ENCODE results near the gene LPAR2.

The LPAR2 gene

DNA sequence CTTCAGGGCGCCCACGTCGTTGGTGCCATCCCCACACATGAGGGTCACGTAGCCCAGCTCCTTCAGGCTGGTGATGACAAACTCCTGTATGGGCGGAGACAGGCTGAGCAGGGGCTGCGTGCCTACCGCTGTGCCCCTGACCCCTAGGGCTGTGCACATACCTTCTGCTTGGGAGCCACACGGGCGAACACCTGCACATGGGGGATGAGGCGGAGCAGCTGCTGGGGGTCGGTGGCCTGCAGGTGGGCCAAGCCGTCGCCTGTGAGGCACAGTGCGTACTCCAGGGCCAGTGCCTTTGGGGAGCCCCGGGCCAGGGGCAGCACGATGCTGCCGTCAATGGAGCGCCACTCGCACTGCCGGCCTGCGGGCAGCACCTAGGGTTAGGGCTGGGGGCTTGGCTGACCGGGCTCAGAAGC is 21.6 kb upstream of the LPAR2 start:
- no peaks in the 10 kb centered on the region for H3F3A ChIP-seq (ENCODE audit: insufficient read depth, low read length)
- H3K27me3 ChIP-seq (ENCODE audit: insufficient read depth, low read length): no peaks in the 10 kb centered on the region
- TF ChIP-seq EZH2 (IDR thresholded peaks at IDR 0.05; ENCODE audit: borderline replicate concordance, low read length) (no peak), CTCF (IDR thresholded peaks at IDR 0.05; ENCODE audit: low read length) (no peak)
- H3K9me2 ChIP-seq (ENCODE audit: low read depth, low read length): no peaks in the 10 kb centered on the region
- peaks cover 95% of the 10 kb centered on the region for H3K36me3 ChIP-seq (ENCODE audit: insufficient read depth, low read length)
- H3K9ac ChIP-seq (ENCODE audit: low read length): no peak overlapping the region
- no peaks in the 10 kb centered on the region for H3K9me3 ChIP-seq (ENCODE audit: low read length)
- H4K20me1 ChIP-seq (ENCODE audit: insufficient read depth, low read length): no peaks in the 10 kb centered on the region
- no peak overlapping the region for H2AFZ ChIP-seq (ENCODE audit: low read length)
- H3K4me2 ChIP-seq (ENCODE audit: low read length): no peak overlapping the region
- H3K27ac ChIP-seq (ENCODE audit: low read depth, low read length, poor library complexity, severe bottlenecking): no peak overlapping the region
- H3K4me1 ChIP-seq (ENCODE audit: insufficient read depth, low read length, severe bottlenecking): no peaks in the 10 kb centered on the region
- H3K79me2 ChIP-seq (ENCODE audit: insufficient read depth, low read length): no peaks in the 10 kb centered on the region
- H3K4me3 ChIP-seq (ENCODE audit: low read depth, low read length, poor library complexity, severe bottlenecking): no peak overlapping the region

- no peak overlapping the region for H3K27ac ChIP-seq (ENCODE audit: low read depth, low read length, poor library complexity, severe bottlenecking)
- no peaks in the 10 kb centered on the region for H3K9me2 ChIP-seq (ENCODE audit: low read depth, low read length)
- H3K79me2 ChIP-seq (ENCODE audit: insufficient read depth, low read length): no peaks in the 10 kb centered on the region
- no peaks in the 10 kb centered on the region for H4K20me1 ChIP-seq (ENCODE audit: insufficient read depth, low read length)
- H3K4me3 ChIP-seq (ENCODE audit: low read depth, low read length, poor library complexity, severe bottlenecking): no peak overlapping the region
- no peak for TF ChIP-seq EZH2 (IDR thresholded peaks at IDR 0.05; ENCODE audit: borderline replicate concordance, low read length)
- TF ChIP-seq CTCF (IDR thresholded peaks at IDR 0.05; ENCODE audit: low read length): no peak
- H3K27me3 ChIP-seq (ENCODE audit: insufficient read depth, low read length): no peaks in the 10 kb centered on the region
- no peaks in the 10 kb centered on the region for H3F3A ChIP-seq (ENCODE audit: insufficient read depth, low read length)
- peaks cover 2% of the 10 kb centered on the region for H3K4me1 ChIP-seq (ENCODE audit: insufficient read depth, low read length, severe bottlenecking)
- no peak overlapping the region for H3K4me2 ChIP-seq (ENCODE audit: low read length)
- peaks cover 95% of the 10 kb centered on the region for H3K36me3 ChIP-seq (ENCODE audit: insufficient read depth, low read length)
- H3K9ac ChIP-seq (ENCODE audit: low read length): no peak overlapping the region
- no peak overlapping the region for H2AFZ ChIP-seq (ENCODE audit: low read length)
- H3K9me3 ChIP-seq (ENCODE audit: low read length): no peaks in the 10 kb centered on the region
Measured at GRCh38 chr19:19649155-19649554, 21.1 kb upstream of the LPAR2 start.

DNA sequence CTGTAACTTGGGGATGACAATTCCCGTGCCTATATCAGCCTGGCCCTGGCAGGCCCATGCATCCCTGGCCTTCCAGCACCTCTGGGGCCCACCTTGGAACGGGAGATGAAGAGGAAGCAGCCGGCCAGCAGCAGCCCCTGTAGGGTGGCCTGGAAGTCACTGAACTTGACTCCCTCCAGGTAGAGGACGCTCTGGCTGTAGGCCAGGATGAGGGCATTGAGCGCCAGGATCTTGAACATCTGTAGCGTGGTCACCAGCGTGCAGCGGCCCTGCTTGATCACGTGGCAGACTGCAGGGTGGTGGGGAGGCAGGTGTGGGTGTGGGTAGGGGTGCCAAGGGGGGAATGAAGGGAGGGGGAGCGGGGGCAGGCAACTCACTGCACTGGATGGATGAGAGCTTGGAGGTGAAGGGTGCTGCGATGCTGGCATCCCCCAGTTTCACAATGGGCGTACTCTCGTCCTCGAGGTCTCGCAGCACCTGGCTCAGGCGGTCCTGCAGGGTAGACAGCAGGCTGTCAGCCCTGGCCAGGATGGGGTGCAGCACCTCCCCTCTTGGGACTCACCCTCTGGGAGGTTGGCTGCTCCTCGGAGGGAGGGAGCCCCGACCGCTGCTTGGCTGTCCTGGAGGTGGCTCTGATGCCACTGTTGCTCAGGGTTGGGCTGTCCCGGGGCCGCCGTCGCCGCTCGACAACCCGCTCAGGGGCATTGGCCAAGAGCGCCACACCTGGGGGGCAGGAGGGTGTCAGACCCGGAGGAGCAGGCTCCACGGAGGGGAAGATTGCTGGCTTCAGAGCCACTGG is 19.2 kb upstream of the LPAR2 start:
- Histone ChIP-seq H3K4me3 (ENCODE audit: low read depth, low read length, poor library complexity, severe bottlenecking) (no peak overlapping the region), H3K4me1 (ENCODE audit: insufficient read depth, low read length, severe bottlenecking) (peaks cover 13% of the 10 kb centered on the region), H3K27ac (ENCODE audit: low read depth, low read length, poor library complexity, severe bottlenecking) (no peak overlapping the region), H3K9me2 (ENCODE audit: low read depth, low read length) (no peaks in the 10 kb centered on the region), H3K36me3 (ENCODE audit: insufficient read depth, low read length) (peaks cover 82% of the 10 kb centered on the region), H3K4me2 (ENCODE audit: low read length) (no peak overlapping the region), H2AFZ (ENCODE audit: low read length) (no peak overlapping the region), H3F3A (ENCODE audit: insufficient read depth, low read length) (no peaks in the 10 kb centered on the region), H3K79me2 (ENCODE audit: insufficient read depth, low read length) (peaks cover 8% of the 10 kb centered on the region), H3K27me3 (ENCODE audit: insufficient read depth, low read length) (no peaks in the 10 kb centered on the region), H3K9ac (ENCODE audit: low read length) (no peak overlapping the region), H4K20me1 (ENCODE audit: insufficient read depth, low read length) (no peaks in the 10 kb centered on the region), H3K9me3 (ENCODE audit: low read length) (no peaks in the 10 kb centered on the region)
- TF ChIP-seq EZH2 (IDR thresholded peaks at IDR 0.05; ENCODE audit: borderline replicate concordance, low read length) (no peak), CTCF (IDR thresholded peaks at IDR 0.05; ENCODE audit: low read length) (no peak)

Data from OCI-LY1 (cell line).